Measurements from ENCODE around the gene PLEKHG1.

DNA sequence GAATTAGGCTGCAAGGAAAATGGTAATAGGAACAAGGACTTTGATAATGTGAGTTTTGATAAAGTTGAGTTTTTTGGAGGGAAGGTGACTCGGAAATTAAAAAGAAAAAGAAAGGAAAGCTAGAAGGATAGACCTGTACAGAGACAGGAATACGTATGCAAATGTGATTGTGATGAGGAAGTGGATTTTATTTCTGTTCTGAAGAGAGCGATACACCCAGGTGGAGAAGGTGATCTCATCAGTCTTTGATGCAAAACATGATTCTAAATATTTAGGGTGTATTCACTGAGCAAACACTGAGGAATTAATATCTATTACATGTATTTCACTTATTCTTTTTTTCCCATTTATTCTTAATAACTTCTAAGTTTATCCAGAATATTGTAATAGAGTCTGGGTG is 9.2 kb upstream of the PLEKHG1 start:
- TF ChIP-seq EZH2phosphoT487 (IDR thresholded peaks at IDR 0.05; ENCODE audit: low read depth, severe bottlenecking, unreplicated experiment) = no peak
- no peak for TF ChIP-seq CTCF (IDR thresholded peaks at IDR 0.05; ENCODE audit: poor library complexity)
- no peak for TF ChIP-seq EZH2 (IDR thresholded peaks at IDR 0.05; ENCODE audit: borderline replicate concordance)
